Measurements from ENCODE around the gene ADGRA3.

ADGRA3 gene

DNA sequence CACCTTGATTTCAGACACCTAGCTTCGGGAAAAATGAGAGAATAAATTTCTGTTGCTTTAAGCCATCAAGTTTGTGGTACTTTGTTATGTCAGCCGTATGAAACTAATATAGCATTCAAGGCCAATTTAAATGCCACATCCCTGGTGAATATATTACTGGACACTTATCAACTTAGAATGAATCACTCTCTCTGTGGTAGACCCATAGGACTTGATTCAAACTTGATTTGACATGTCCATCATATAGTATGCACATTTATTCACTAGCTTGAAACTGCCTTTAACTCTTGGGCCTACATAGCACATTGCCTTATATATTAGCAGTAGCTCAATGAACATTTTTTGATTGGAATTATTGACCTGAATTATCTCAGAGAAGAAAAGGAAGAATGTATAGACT is 172.3 kb downstream of the ADGRA3 start:
- Histone ChIP-seq H3K36me3 (ENCODE audit: insufficient read depth, low read length) (no peaks in the 10 kb centered on the region), H3K27me3 (ENCODE audit: insufficient read depth, low read length) (no peaks in the 10 kb centered on the region), H2AFZ (ENCODE audit: low read length, unreplicated experiment) (no peak overlapping the region), H3K4me3 (ENCODE audit: low read depth, low read length) (no peak overlapping the region), H3K79me2 (ENCODE audit: control insufficient read depth, insufficient read depth, low read length, unreplicated experiment) (no peaks in the 10 kb centered on the region), H3K4me1 (ENCODE audit: control insufficient read depth, insufficient read depth, low read length, unreplicated experiment) (no peaks in the 10 kb centered on the region), H3K27ac (ENCODE audit: low read depth, low read length) (no peak overlapping the region)

DNA sequence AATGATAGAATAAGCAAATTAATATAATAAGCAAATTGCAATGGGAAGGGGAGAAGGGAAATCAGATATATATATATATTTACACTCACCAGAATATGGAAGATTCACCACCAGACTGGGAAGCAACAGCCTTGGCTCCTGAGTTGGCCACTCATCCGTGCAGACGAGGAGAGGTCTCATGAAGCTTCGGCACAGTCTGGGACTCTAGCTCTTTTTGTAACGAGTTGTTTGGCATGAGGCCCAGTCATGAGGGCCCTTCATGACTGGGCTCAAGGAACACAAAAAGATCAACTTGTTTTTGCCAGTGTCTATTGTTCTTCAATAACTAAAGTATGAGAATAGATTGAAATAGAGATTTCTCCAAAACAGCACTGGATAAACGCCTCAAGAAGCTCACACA is 176.4 kb downstream of the ADGRA3 start:
- Histone ChIP-seq H2AFZ (ENCODE audit: low read length, unreplicated experiment) (no peak overlapping the region), H3K4me1 (ENCODE audit: control insufficient read depth, insufficient read depth, low read length, unreplicated experiment) (no peaks in the 10 kb centered on the region), H3K4me3 (ENCODE audit: low read depth, low read length) (no peak overlapping the region), H3K27ac (ENCODE audit: low read depth, low read length) (no peak overlapping the region), H3K79me2 (ENCODE audit: control insufficient read depth, insufficient read depth, low read length, unreplicated experiment) (no peaks in the 10 kb centered on the region), H3K36me3 (ENCODE audit: insufficient read depth, low read length) (no peaks in the 10 kb centered on the region), H3K27me3 (ENCODE audit: insufficient read depth, low read length) (no peaks in the 10 kb centered on the region)

DNA sequence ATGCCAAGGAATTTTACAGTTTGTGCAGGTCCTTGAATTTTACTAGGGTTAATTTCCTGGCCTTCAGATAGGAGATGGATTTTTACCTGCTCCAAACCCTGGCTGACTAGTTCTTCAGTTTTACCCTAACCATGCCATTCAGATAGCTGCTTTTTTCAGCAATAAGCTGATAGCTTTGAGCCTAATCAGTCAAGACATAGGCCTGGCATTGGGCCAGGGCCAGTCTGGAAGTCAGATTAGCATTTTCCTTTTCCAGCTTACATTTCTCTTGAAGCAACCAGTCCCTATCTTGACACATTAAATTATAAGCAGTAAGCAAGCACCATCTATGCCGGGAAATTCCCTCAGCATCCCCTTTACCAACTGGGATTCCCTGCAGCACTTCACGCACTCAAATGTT is 177.1 kb downstream of the ADGRA3 start:
- no peak overlapping the region for H3K27ac ChIP-seq (ENCODE audit: low read depth, low read length)
- H3K36me3 ChIP-seq (ENCODE audit: insufficient read depth, low read length): no peaks in the 10 kb centered on the region
- H2AFZ ChIP-seq (ENCODE audit: low read length, unreplicated experiment): no peak overlapping the region
- no peak overlapping the region for H3K4me3 ChIP-seq (ENCODE audit: low read depth, low read length)
- H3K4me1 ChIP-seq (ENCODE audit: control insufficient read depth, insufficient read depth, low read length, unreplicated experiment): no peaks in the 10 kb centered on the region
- H3K79me2 ChIP-seq (ENCODE audit: control insufficient read depth, insufficient read depth, low read length, unreplicated experiment): no peaks in the 10 kb centered on the region
- no peaks in the 10 kb centered on the region for H3K27me3 ChIP-seq (ENCODE audit: insufficient read depth, low read length)

Data from ACC112 (cell line).